ENCODE data around the gene SETX. TPM values are rescaled to one million over a fixed set of nuclear protein-coding genes. Genes with fewer than 3 reads are reported as not detected.
A peak's percentile ranks its signal among the peaks of the same experiment; 100 is the strongest.
"Not testable (repeated sequence)": the region's sequence is repeated elsewhere in the genome, so short reads cannot be mapped to it uniquely, and the experiment has no call there.

SETX gene
- total RNA-seq, 1 donor from 2014 or later = 71.9 TPM

- DNase-seq = no peak
These were observed 71.6 kb downstream of the SETX start for GRCh38 chr9:132283165-132283564.

- no peak for DNase-seq
These were observed 79.9 kb downstream of the SETX start for GRCh38 chr9:132274861-132275260.

- DNase-seq = not testable (repeated sequence)
These were observed 84.9 kb downstream of the SETX start for GRCh38 chr9:132269704-132270516.

- no peak for DNase-seq
These were observed 85.9 kb downstream of the SETX start for GRCh38 chr9:132268725-132269352.

- DNase-seq = no peak
These were observed 87.1 kb downstream of the SETX start for GRCh38 chr9:132267660-132268059.

GRCh38 chr9:132266017-132266416, 88.8 kb downstream of the SETX start:
- DNase-seq = no peak

GRCh38 chr9:132260846-132261245, 93.9 kb downstream of the SETX start:
- DNase-seq = no peak

- DNase-seq = no peak
These were observed 104.2 kb downstream of the SETX start for GRCh38 chr9:132250324-132251262.

- no peak for DNase-seq
These were observed 105.1 kb downstream of the SETX start for GRCh38 chr9:132249690-132250089.

- no peak for DNase-seq
These were observed 105.7 kb downstream of the SETX start for GRCh38 chr9:132249123-132249522.

GRCh38 chr9:132247942-132248341, 106.8 kb downstream of the SETX start:
- DNase-seq = no peak

- no peak for DNase-seq
These were observed 109.3 kb downstream of the SETX start for GRCh38 chr9:132245465-132245864.

- DNase-seq = no peak
These were observed 110.0 kb downstream of the SETX start for GRCh38 chr9:132244582-132245455.

- DNase-seq = no peak
These were observed 111.4 kb downstream of the SETX start for GRCh38 chr9:132243156-132244074.

GRCh38 chr9:132242621-132243155, 112.1 kb downstream of the SETX start:
- DNase-seq = no peak

- no peak for DNase-seq
These were observed 112.8 kb downstream of the SETX start for GRCh38 chr9:132241840-132242620.

- DNase-seq = no peak
These were observed 113.3 kb downstream of the SETX start for GRCh38 chr9:132241483-132241839.

- DNase-seq = peak; percentile 72
These were observed 113.8 kb downstream of the SETX start for GRCh38 chr9:132240841-132241482.

All from skin of body (tissue), 2 donors.